ENCODE measurements around the gene CACNA2D2.

CACNA2D2 gene

DNA sequence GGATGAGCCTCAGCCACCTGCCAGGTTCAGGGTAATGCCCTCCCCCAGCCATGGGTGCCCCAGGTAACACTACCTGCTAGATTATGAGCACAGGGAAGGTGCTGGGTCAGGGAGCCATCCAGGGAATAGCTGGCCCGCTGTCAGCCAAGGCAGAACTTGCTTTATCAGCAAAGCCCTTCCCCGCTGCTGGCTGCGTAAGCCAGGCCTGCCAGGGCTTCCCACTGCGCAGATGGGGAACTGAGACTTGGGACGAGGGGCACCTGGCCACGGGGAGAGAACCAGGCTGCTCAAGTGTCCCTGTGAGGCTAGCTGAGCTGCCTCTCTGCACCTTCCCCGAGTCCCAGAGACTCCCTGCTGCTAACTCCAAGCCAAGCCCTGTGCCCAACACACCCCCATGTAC lies 45.4 kb downstream of the CACNA2D2 start:
- TF ChIP-seq ZFX (IDR thresholded peaks at IDR 0.05): no peak
- TF ChIP-seq, protein P1, sequence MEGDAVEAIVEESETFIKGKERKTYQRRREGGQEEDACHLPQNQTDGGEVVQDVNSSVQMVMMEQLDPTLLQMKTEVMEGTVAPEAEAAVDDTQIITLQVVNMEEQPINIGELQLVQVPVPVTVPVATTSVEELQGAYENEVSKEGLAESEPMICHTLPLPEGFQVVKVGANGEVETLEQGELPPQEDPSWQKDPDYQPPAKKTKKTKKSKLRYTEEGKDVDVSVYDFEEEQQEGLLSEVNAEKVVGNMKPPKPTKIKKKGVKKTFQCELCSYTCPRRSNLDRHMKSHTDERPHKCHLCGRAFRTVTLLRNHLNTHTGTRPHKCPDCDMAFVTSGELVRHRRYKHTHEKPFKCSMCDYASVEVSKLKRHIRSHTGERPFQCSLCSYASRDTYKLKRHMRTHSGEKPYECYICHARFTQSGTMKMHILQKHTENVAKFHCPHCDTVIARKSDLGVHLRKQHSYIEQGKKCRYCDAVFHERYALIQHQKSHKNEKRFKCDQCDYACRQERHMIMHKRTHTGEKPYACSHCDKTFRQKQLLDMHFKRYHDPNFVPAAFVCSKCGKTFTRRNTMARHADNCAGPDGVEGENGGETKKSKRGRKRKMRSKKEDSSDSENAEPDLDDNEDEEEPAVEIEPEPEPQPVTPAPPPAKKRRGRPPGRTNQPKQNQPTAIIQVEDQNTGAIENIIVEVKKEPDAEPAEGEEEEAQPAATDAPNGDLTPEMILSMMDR (conservative IDR thresholded peaks at IDR 0.05): no peak
- no peak overlapping the region for H3K27ac ChIP-seq

- TF ChIP-seq, protein P1 (conservative IDR thresholded peaks at IDR 0.05): no peak
- TF ChIP-seq ZFX (IDR thresholded peaks at IDR 0.05): no peak
- no peak overlapping the region for H3K27ac ChIP-seq
Measured at GRCh38 chr3:50455161-50456018, 48.0 kb downstream of the CACNA2D2 start.

GRCh38 chr3:50454481-50455070 lies 48.9 kb downstream of the CACNA2D2 start:
- no peak for TF ChIP-seq ZFX (IDR thresholded peaks at IDR 0.05)
- TF ChIP-seq, protein P1 (conservative IDR thresholded peaks at IDR 0.05): no peak
- no peak overlapping the region for H3K27ac ChIP-seq

DNA sequence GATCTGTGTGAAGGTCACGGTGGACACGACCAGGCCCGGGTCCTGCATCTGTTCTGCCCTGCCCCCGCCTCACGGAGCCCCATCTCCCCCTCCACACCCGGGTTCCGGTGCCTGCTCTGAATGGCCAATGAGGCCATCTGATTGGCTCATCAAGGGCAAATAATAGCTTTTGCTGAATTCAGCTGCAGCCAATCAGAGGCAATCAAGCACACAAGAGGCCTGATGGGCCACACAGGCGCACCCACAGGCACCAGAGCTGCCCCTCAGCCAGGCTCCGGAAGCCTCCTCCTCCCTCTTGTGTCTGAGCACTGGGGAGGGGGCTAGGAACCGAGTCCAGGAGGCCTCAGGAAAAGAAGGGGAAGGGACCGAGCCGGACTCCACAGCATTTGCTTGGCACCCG lies 49.5 kb downstream of the CACNA2D2 start:
- no peak overlapping the region for H3K27ac ChIP-seq
- no peak for TF ChIP-seq ZFX (IDR thresholded peaks at IDR 0.05)
- TF ChIP-seq, protein P1 (conservative IDR thresholded peaks at IDR 0.05): no peak

GRCh38 chr3:50450209-50450921 lies 53.1 kb downstream of the CACNA2D2 start:
- no peak overlapping the region for H3K27ac ChIP-seq
- TF ChIP-seq, protein P1 (conservative IDR thresholded peaks at IDR 0.05): no peak
- no peak for TF ChIP-seq ZFX (IDR thresholded peaks at IDR 0.05)

DNA sequence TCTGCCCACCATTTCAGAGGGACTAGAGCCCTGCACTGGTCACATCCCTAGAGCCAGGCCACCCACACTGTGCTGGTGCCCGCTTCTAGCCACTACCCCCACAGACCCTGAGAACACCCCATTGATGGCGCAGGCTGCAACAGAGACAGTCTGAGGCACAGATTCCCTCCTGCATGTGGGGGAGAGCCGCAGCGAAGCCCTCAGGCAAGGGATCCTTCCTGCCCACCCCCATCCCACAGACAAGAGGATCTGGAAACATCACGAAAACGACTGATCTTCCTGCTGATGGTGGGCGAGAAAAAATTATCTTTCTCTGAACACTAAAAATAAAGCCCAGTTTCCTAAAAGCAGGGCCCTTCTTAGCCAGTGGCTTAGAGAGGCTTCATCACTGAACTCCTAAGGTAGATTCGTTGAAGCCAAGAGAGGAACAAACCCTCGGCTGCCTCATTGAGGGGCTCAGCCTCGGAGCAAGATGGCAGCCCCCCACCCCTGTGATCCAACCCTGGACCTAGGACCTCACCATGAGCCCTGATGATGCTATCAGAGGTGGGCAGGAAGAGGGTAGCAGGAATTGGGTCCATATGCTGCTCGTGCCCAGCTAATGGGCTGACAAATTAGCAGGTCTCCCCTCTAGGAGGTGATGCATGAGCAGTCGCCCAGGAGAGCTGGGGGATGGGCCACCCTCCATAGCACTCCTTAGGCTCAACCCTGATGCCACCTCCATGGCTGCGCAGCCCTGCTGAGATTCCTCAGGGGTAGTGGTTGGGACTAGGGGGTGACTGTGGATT lies 54.5 kb downstream of the CACNA2D2 start:
- TF ChIP-seq ZFX (IDR thresholded peaks at IDR 0.05): no peak
- TF ChIP-seq, protein P1 (conservative IDR thresholded peaks at IDR 0.05): no peak
- H3K27ac ChIP-seq: no peak overlapping the region
